T-helper 2 cell (primary cell): ENCODE measurements around the gene SMIM10L1.

Experiments
- DNase-seq, 5 experiments: peaks; one replicate each; pipeline versions ENCODE4 v3.0.0 to v3.0.0-alpha.2; 2012 to 2022
- total RNA-seq, 2 donors: gene quantifications; one replicate each; lab custom pipeline; 2026; lab: John Stamatoyannopoulos, UW

The SMIM10L1 gene
- total RNA-seq: 28.1 to 29.8 reads per million in 2 donors

DNA sequence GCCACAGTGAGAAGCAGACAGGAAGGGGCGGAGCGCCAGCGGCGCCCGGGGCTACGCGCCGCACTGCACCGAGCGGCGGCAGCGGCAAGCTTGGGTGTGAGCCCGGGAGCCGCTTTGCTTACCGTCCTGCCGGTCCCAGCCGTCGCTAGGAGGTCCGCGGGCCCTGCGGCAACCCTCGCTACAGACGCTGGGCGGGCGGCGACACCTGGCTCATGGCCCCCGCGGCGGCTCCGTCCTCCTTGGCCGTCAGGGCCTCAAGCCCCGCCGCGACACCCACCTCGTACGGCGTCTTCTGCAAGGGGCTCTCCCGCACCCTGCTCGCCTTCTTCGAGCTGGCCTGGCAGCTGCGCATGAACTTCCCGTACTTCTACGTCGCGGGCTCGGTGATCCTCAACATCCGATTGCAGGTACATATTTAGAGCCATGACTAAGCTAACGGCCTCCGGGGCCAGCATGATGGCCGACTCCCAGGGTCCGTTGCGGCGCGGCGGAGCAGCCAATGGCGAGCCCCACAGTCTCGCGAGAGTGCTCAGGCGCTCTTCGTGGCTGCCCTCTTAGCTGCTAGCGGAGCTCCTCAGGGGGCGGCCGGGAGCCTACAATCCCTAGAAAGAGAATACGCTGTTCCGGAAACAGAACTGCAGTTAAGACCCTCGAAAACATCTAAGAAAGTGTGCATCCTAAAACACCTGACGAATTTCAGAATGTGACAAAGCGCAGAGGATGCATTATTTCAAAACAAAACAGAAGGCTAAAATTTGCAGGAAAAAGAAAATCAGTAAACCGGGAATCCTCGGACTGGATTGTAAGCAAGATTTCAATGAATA, at the start of gene SMIM10L1:
SMIM10L1 (plus strand) TSS at position 50 of the 824 bp plus-strand sequence; CDS start at position 213, 163 bp downstream.
- peak; percentile 64 to 95 (median 80) for DNase-seq

DNA sequence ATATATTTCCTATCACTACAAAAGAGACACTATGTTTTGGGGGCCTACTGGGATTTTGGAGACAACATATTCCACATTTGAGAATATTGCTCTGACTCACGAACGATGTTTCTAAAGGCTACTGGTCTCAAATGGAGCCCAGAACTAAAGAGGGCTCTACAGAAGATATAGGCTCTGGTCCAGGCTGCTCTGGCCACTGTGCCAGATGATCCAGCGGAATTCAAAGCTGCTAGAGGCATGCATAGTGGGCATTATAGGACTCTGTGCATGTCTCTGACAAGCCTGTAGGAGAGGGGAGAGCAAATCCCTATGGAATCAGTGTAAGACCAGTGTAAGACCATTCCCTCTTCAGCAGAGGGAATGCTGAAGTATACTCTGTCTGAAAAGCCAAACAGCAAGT, 40.6 kb upstream of the SMIM10L1 start:
- DNase-seq: no peak

DNA sequence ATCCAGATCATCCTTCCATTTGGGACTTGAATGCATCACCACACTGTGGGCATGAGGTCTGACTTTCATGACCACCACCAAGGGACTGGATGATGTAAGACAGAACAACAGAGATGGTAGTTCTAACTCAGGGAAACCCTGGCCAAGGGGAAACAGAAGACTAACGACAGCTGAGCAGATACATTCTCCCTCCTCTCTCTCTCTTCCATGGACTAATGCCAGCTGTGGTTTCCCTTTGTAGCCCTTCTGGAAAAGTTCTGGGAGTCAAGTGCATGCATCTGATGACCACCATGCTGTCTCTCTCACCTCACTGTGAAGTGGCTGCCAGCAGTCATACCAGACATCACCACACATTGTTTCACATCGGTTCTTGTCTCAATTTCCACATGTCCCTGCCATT, 40.0 kb upstream of the SMIM10L1 start:
- no peak for DNase-seq

DNA sequence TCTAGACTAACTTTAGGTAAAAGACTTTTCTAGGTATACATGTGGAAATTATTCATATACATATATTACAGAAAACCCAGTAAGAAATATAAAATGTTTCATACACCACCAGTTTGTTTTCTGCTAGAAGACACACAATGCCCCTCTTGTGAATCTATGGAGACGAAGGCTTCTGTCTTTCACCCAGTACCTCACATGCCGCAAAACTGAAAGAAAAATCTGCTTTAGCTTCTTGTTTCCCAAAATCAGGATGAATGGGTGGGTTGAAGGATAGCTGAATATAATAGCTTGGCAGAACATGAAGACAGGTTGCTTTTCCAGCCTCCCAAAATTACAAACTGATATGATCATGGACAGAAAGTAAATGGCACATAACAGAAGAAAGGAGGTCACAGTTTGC, 37.8 kb upstream of the SMIM10L1 start:
- DNase-seq: no peak

DNA sequence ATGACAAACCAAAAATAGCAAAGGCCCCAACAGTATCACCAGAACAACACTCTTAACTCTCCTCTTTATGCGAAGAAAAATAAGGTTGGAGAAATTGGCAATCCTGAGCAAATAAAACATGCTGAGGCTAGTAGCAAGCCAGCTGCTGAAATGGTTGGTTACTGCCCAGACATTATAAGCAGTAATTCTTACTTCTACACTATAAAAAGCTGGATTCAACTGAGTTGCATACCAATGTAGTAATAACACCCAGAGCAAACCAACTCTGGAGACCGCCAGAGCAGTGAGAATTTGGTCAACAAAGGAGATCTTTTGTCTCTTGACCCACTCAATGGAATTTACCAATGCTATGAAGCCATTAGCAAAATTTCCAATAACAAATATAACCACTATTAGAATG, 37.2 kb upstream of the SMIM10L1 start:
- DNase-seq: no peak

DNA sequence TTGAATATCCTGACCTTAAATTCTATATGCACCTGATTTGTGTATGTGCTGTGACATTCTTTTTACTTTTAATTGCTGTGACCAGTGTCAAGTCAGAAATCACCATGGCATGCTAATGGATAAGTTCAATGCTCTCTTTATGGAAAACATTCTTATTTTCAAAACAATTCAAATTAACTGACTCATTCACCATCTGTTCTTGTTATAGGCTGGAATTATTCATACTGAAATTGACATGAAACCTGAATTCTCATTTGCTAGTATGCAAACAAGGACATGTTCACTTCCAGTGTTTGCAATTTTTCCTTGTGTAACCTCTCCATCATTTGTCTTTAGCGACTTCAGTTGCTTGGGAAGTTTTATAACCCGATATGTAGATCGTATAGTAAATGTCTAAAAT, 36.7 kb upstream of the SMIM10L1 start, which contains the start of gene TAS2R30:
TAS2R30 (minus strand) TSS at position 340 of the 400 bp plus-strand sequence. CDS start 400 bp downstream, outside the sequence.
- no peak for DNase-seq

DNA sequence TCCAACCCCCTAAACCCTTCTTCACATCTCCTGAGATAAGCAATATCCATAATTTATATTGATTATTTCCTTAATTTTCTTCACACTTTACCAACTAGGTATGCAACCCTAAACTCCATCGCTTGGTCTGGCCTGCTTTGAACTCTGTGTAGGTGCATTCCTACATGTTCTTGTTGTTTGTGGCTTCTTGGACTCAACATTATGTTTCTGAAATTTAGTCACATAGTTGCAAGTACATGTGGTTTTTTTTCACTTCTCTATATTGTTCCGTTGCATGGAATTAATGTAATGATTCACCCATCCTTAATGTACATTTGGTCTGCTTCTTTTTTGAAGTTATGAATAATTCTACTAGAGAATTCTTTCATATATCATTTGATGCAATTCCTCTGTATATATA, 34.9 kb upstream of the SMIM10L1 start:
- peak in 1 of 5 experiments; percentile 33 for DNase-seq

DNA sequence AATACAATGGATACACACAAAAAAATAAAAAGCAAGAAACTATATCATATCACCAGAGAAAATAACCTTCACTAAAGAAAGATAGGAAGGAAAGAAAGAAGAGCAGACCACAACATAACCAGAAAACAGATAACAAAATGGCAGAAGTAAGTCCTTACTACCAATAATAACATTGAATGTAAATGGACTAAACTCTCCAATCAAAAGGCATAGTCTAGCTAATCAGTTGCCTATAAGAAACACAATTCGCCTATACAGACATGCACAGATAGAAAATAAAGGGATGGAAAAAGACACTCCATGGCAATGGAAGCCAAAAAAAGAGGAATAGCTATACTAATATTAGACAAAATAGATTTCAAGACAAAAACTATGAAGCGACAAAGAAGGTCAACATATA, 27.6 kb upstream of the SMIM10L1 start:
- DNase-seq: no peak

DNA sequence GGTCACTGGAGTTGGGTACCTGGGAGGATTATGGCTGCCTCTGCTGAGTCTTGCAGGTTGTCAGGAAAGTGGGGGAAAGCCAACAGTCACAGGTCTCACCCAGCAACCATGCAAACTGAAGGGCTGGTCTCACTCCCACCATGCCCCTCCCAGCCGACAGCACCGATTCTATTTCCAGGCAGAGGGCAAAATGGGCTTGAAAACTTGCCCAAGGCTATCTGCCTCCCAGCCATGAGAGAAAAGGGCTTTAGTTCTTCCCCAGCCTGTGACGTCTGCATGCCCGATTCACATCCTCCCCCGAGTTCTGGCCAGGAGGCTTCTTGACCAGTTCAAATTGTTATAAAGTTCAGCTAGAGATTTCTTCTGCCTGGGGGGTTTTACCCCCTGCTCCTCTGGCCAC, 26.7 kb upstream of the SMIM10L1 start:
- DNase-seq: no peak

DNA sequence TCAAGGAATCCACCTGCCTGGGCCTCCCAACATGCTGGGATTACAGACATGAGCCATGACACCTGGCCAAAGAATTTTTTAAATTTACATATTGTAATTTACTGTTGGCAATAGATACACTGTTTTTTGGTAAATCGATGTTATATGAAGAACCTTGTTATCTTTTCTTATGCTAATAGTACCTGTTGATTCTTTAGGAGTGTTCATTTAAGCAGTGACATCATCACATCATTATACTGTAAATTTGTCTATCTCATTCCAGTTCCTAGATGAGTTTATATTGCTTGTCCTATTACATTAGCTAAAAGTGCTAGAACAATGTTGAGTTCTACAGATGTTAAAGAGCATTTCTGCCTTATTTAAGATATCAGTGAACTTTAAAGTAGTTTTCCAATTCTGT, 23.6 kb upstream of the SMIM10L1 start:
- DNase-seq: no peak

DNA sequence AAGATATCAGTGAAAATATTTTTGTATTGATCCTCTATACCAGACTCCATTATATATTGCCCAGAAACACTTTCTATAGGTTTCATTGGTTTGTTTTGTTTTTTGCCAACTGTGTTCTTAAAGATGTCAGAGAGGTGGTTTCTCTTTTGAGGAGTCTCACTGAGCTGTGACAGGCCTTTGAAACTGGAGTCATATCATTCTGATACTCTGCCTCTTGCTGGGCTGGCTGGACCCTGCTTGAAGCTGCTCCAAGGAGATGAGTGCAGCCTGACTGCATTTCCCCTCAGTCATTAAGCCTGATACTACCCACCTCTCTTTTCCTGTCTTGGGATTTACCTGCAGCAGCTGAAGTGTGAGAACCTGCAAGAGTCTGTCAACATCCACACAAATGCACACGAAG, 20.2 kb upstream of the SMIM10L1 start:
- no peak for DNase-seq

DNA sequence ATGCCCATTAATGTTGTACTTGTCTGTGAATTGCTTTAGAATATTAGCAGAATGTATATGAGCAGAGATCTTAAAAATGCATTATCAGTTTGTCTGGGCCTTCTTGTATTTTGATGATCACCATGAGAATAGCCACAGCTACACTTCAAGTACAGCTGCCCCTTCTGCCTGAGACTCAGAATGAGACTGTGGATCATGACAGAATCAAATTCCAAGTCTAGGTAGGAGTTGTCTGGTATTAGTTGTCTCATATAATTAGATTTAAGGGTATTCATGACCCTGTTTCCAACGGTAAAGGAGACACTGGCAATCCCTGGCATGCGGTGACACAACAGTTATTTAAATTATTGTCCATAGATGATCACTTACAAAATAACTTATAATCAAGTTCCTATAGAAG, 18.3 kb upstream of the SMIM10L1 start:
- DNase-seq: no peak

DNA sequence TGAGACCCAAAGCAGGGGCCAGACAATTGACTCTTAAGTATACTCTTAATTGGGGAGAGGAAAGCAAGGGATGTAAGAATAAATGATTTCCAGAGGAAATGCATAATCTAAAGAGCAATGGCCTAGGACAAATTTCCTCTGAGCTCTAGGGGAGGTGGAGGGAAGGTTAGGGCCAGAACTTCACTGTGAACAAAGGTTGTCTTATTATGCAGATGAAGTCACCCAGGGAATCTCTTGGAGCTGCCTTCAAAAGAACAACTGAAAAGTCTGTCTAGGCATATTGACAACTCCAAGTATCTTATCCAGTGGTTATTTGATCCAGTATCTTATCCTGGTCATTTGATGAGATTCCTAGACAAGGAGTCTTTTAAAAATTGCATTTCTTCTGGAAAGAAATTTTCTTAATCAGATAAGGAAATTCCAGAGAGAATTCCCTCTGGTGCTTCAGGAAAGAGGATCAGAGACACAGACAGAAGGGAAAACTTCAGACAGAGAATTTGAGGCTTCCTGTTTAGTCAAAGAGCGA, 16.5 kb upstream of the SMIM10L1 start:
- no peak for DNase-seq

DNA sequence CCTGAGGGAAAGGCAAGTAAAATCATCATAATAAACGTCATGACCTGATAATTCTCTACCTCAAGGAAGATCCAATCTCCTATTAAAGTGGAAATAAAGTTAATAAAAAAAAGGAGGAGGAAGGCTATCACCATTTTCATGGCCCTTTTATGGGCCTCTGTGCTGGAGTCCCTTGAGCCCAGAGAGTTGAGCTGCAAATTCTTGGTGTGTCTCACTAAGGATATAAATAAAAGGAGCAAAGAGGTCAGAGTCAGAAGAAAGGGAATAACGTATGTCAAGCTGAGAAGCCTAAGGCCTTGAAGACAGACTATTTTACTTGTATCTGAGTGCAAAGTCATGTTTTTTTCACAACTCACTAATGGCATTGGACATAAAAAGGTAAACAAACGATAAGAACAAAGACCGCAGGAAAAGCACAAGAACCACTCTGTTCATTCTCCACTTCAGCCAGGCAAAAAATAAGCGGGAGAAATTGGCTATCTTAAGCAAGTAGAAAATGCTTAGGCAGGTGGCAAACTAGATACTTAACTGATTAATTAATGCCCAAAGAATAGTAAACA, 12.0 kb upstream of the SMIM10L1 start:
- no peak for DNase-seq

DNA sequence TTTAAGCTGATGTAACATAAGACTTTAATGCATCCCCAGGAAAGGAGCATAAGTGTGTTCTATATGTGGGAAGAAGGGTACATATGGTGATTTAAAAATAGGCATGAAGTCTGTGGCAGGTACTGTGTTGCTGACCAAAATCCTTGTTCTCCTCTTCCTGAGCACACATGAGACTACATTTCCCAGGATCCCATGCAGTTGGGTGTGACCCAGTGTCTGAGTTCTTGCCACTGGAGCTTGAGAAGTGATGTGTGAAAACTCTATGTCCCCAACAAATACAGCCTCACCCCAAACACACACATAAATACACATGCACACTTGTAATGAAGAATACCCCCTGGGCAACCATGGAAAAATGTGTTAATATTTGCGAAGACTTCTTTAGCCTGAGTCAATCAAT, 8.5 kb upstream of the SMIM10L1 start:
- no peak for DNase-seq

DNA sequence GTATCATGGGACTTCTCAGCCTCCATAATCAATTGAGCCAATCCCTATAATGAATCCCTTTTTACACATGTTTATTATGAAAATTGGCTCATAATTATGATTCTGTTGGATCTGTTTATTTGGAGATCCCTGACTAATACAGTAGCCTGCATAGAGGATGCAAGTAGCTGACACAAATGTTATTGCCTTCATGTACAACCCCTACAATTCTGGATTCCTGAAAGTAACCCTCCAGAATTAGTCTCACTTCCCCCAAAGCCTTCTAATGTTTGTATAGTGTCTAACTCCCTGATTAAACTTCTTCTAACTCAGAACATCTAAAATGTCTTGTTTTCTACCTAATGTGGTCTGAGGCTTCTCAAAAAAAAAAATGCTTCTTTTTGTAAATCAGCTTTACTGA, 6.6 kb upstream of the SMIM10L1 start:
- no peak for DNase-seq

DNA sequence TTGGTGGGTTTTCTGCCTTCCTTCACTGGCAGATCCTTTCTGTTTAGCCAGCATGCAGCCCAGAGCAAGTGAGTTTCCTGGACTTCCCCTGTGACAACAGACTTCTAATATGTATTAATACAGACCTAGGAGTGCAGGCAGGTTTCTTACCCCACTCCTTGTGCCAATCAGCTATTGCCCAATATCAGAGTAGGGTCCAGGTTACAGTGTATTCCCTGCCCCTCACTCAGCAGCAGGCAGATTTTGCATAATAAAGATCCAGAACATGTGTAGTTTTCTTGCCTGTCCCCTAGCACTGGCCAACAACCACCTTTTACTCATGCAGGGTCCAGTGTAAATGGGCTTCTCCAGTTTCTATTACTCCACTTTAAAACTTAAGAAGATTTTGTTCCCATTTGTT, 4.7 kb upstream of the SMIM10L1 start:
- no peak for DNase-seq

DNA sequence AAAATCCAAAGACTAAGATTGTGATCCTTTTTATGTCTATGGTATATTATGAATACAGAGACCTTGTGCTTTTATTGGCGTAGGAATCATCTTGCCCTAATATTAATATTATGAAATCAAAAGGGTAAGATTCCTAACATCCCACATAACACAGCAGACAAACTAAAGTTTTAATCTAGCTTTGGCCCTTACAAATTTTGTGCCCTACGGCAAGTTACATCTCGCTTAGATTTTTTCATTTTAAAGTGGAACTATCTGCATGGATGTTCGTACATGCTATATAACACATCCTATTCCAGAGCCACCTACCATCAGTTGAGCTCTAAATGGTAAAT, 217 bp upstream of the SMIM10L1 start:
- DNase-seq: no peak

DNA sequence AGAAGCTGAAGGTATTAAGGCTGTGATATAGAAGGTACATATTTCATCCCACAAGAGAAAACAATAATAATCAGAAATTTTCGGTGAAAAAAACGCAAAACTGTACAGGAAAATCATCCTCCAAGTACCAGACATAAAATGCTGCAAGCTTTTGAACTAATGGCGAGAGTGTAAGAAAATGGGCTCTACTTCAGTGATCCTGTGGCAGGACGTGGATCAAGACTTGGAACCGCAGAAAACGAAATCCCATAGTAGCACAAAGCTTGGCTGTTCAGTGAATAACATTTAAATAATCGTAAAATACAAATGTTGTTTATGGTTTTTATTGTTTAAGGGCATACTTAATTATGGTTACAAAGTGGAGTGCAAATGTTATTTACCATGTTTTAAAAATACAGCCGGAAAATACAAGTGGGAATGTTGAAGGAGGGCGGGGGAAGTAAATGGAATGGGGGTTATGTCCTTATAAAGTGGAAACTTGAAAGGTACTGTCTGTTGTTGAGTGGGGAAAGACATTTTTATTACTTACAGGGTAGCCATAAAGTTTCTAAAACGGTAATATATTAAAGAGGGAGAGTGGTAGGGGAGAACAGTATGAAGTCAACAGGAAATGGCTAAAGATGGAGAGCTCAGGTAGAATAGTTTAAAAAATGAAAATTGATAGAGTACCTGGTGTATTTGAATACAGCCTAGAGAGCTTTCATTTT, 1.1 kb downstream of the SMIM10L1 start:
- DNase-seq: peak in 1 of 5 experiments; percentile 23

DNA sequence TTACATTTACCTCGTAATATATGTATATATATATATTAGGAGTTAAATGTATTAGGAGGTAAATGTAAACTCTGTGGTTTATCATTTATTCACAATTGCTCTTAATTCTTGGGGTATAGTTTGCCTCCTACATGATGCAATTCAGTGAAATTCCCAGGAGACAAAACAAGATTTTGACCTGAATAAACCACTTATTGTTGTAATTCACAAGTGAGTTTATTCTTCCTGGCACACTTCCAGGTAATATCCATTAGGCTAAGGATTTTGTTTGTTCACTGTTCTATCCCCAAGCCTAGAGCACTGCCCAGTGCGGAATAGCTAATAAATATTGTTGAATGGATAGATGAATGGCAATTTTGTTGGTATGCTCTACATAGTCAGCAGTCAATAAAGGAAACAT, 3.0 kb downstream of the SMIM10L1 start:
- DNase-seq: no peak

DNA sequence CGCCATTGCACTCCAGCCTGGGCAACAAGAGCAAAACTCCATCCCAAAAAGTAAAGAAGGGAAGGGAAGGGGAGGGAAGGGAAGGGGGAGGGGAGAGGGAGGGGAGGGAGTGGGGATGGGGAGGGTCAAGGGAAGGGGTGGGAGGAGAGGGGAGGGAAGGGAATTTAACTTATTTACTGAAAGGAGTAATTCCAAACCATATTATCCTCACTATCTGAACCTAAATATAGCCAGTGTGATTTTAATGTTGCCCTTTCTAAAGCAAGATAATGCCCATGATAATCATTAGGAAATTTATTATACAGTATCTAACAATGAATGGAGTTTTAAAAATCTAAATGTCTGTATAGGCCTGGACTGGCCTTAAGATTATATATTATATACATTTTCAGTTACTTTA, 7.3 kb downstream of the SMIM10L1 start:
- no peak for DNase-seq

DNA sequence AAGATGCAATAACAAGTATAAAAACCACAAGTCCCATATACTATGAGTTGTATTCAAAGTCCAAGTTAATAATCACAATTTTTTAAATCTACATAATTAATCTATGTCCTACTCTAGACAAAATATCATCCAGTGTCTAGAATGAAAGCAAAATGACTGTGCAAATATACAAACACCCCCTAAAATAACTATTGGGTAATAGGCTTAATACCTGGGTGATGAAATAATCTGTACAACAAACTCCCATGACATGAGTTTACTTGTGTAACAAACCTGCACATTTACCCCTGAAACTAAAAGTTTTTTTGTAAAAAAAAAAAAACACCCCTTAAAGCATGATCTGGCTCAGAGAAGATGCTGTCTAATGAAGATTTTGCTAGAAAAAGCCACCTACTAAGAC, 11.5 kb downstream of the SMIM10L1 start:
- DNase-seq: no peak

DNA sequence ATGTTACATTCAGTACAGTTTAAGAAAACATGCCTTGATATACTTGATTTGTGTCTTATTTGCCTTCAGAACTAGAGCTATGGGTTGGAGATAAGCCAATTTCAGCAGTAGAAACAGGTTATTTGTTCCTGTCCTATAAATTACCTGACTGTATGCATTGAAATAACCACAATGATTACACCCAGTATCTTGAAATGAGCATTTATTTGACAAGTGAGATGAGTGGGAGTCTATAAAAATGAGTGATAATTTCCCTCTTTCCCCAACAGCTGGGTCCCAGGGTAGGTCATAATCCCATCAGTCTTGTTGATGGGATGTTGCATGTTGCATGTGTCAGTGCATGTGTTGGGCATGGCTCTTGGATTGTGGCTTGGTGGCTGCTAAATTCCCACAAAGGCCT, 12.0 kb downstream of the SMIM10L1 start:
- no peak for DNase-seq

DNA sequence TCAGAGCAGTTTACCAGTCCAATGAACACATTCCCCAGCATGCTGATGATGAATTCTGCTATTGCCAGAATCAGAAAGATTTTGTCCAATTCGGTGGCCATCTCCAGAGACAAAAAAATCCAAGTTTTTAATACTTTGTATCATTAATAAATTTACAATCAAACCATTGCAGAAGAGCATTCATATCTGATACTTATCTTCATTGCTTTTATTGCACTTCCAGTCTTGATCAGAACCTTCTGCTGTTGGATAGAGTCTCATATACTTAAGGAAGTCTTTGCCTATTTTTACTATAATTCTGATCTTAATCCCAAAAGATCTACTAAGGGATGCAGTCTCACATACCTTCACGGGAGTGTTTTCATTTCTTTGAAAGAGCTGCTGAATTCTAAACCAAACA, 15.8 kb downstream of the SMIM10L1 start, which contains the start of gene TAS2R42:
TAS2R42 (minus strand) TSS at position 101 of the 400 bp plus-strand sequence; CDS start at position 101, 0 bp downstream.
- no peak for DNase-seq
